Ishikawa (cell line): Measurements from ENCODE around the gene POU4F1.

ENCODE experiments used
- CEBPB ChIP-seq: IDR thresholded peaks from 2 replicates; pipeline ENCODE4 v1.6.1; 2012
- EGR1 ChIP-seq: IDR thresholded peaks from 2 replicates; pipeline ENCODE4 v1.6.1; 2012
- EP300 ChIP-seq: IDR thresholded peaks from 2 replicates; pipeline ENCODE4 v1.6.1; 2012; ENCODE audit warnings: borderline replicate concordance
- FOXM1 ChIP-seq: IDR thresholded peaks from 2 replicates; pipeline ENCODE4 v1.6.1; 2012; ENCODE audit warnings: low read depth, borderline replicate concordance
- MAX ChIP-seq: IDR thresholded peaks from 2 replicates; pipeline ENCODE4 v1.6.1; 2012
- RAD21 ChIP-seq: IDR thresholded peaks from 2 replicates; pipeline ENCODE4 v1.6.1; 2012; ENCODE audit warnings: low read depth
- REST ChIP-seq: IDR thresholded peaks from 2 replicates; pipeline ENCODE4 v1.6.1; 2012; ENCODE audit warnings: low read depth, mild to moderate bottlenecking
- TAF1 ChIP-seq: IDR thresholded peaks from 2 replicates; pipeline ENCODE4 v1.6.1; 2012; ENCODE audit warnings: low read depth, mild to moderate bottlenecking
- TCF12 ChIP-seq: IDR thresholded peaks from 2 replicates; pipeline ENCODE4 v1.6.1; 2012; ENCODE audit warnings: low read depth
- TEAD4 ChIP-seq: IDR thresholded peaks from 2 replicates; pipeline ENCODE4 v1.6.1; 2012
- USF1 ChIP-seq: IDR thresholded peaks from 2 replicates; pipeline ENCODE4 v1.6.1; 2012
- YY1 ChIP-seq: IDR thresholded peaks from 2 replicates; pipeline ENCODE4 v1.6.1; 2012; ENCODE audit warnings: low read depth
- ZBTB7A ChIP-seq: IDR thresholded peaks from 2 replicates; pipeline ENCODE4 v1.6.1; 2012; ENCODE audit warnings: low read depth

Gene POU4F1

GRCh38 chr13:78604782-78605611, 1.6 kb upstream of the POU4F1 start:
- no peak for TF ChIP-seq MAX
- TF ChIP-seq FOXM1: no peak
- no peak for TF ChIP-seq ZBTB7A
- no peak for TF ChIP-seq TAF1
- no peak for TF ChIP-seq TEAD4
- no peak for TF ChIP-seq EP300
- no peak for TF ChIP-seq TCF12
- no peak for TF ChIP-seq YY1
- no peak for TF ChIP-seq EGR1
- no peak for TF ChIP-seq REST
- TF ChIP-seq RAD21: no peak

GRCh38 chr13:78602561-78603239, 652 bp downstream of the POU4F1 start:
- no peak for TF ChIP-seq TEAD4
- TF ChIP-seq EGR1: no peak
- no peak for TF ChIP-seq EP300
- TF ChIP-seq TAF1: no peak

GRCh38 chr13:78601874-78602560, 1.3 kb downstream of the POU4F1 start:
- TF ChIP-seq EGR1: no peak
- TF ChIP-seq FOXM1: no peak
- TF ChIP-seq CEBPB: no peak
- no peak for TF ChIP-seq TAF1
- TF ChIP-seq REST: no peak

GRCh38 chr13:78601124-78601873, 2.1 kb downstream of the POU4F1 start:
- no peak for TF ChIP-seq EP300
- TF ChIP-seq CEBPB: no peak
- TF ChIP-seq YY1: no peak
- TF ChIP-seq EGR1: no peak
- no peak for TF ChIP-seq TAF1
- TF ChIP-seq RAD21: no peak
- TF ChIP-seq TEAD4: no peak
- TF ChIP-seq USF1: no peak

- TF ChIP-seq REST (no peak), FOXM1 (no peak), YY1 (no peak), RAD21 (no peak), TEAD4 (no peak), EGR1 (no peak), TAF1 (no peak), MAX (no peak), USF1 (no peak), ZBTB7A (no peak), TCF12 (no peak), CEBPB (no peak)
Measured at GRCh38 chr13:78600280-78600883, 3.0 kb downstream of the POU4F1 start.
